Common myeloid progenitor, CD34-positive (primary cell): Measurements from ENCODE around the gene NEGR1.
A peak's percentile ranks its signal among the peaks of the same experiment; 100 is the strongest.

Source experiments
- CTCF ChIA-PET: fragments of 350-600 bp; sonication (Branson Sonifier 250); formaldehyde crosslinking; loops from one replicate; lab custom pipeline; 2021; ENCODE audit warnings: antibody characterized with exemption; lab: Charles Lee
- POLR2A ChIA-PET: fragments of 350-600 bp; sonication (Branson Sonifier 250); formaldehyde crosslinking; loops from one replicate; lab custom pipeline; 2021; ENCODE audit warnings: antibody characterized with exemption; lab: Charles Lee
- DNase-seq, 3 donors: peaks; one replicate each; pipeline versions ENCODE4 v3.0.0 to v3.0.0-alpha.2; 2013
- H3K27ac ChIP-seq, 2 experiments: 1 replicate in 1 of 2; 2 replicates in 1 of 2; pipeline ENCODE4 v1.7.0; 2013; ENCODE audit warnings: inconsistent platforms in 2 of 2, low read length in 2 of 2, mild to moderate bottlenecking in 2 of 2, low read depth in 1 of 2, moderate library complexity in 1 of 2; ENCODE audit not compliant: severe bottlenecking in 2 of 2, insufficient read depth in 1 of 2, poor library complexity in 1 of 2
- H3K27me3 ChIP-seq, 5 experiments: replicated peaks in 2 of 5; 1 replicate in 3 of 5; 2 replicates in 2 of 5; pipeline versions ENCODE4 v1.6.1 to v1.7.0; 2013; ENCODE audit warnings: low read length in 4 of 5, mild to moderate bottlenecking in 2 of 5, moderate library complexity in 2 of 5, inconsistent platforms in 1 of 5; ENCODE audit not compliant: insufficient read depth in 5 of 5, control insufficient read depth in 4 of 5
- H3K36me3 ChIP-seq, 4 experiments: 1 replicate in 2 of 4; 2 replicates in 2 of 4; pipeline versions ENCODE4 v1.6.1 to v1.7.0; 2013; ENCODE audit warnings: low read length in 3 of 4, control low read depth in 1 of 4, mild to moderate bottlenecking in 1 of 4; ENCODE audit not compliant: control insufficient read depth in 4 of 4, insufficient read depth in 4 of 4
- H3K4me1 ChIP-seq, 4 experiments: 1 replicate in 3 of 4; 2 replicates in 1 of 4; pipeline versions ENCODE4 v1.6.1 to v1.7.1; 2013; ENCODE audit warnings: low read length in 3 of 4, mild to moderate bottlenecking in 3 of 4, control low read depth in 1 of 4, inconsistent platforms in 1 of 4, moderate library complexity in 1 of 4; ENCODE audit not compliant: control insufficient read depth in 4 of 4, insufficient read depth in 4 of 4; ENCODE audit errors: control extremely low read depth in 1 of 4
- H3K4me3 ChIP-seq, 7 experiments: 1 replicate in 4 of 7; 2 replicates in 3 of 7; pipeline versions ENCODE4 v1.5.1 to v1.7.0; 2013; ENCODE audit warnings: mild to moderate bottlenecking in 7 of 7, low read length in 6 of 7, moderate library complexity in 6 of 7, inconsistent platforms in 2 of 7, low read depth in 2 of 7, control low read depth in 1 of 7; ENCODE audit not compliant: insufficient read depth in 4 of 7, control insufficient read depth in 1 of 7; ENCODE audit errors: extremely low read depth in 1 of 7
- H3K9me3 ChIP-seq, 5 experiments: 1 replicate in 4 of 5; 2 replicates in 1 of 5; pipeline versions ENCODE4 v1.6.1 to v1.7.1; 2013; ENCODE audit warnings: low read length in 4 of 5, mild to moderate bottlenecking in 2 of 5, inconsistent platforms in 1 of 5, low read depth in 1 of 5, moderate library complexity in 1 of 5; ENCODE audit not compliant: control insufficient read depth in 4 of 5, insufficient read depth in 2 of 5; ENCODE audit errors: control extremely low read depth in 1 of 5
- WGBS: methylation state at CpG from one replicate; pipeline ENCODE4 v1.1.5; 2013; ENCODE audit not compliant: insufficient coverage; 5-methylcytosine and 5-hydroxymethylcytosine counted together

The NEGR1 gene

GRCh38 chr1:71986160-71986559 is 296.2 kb downstream of the NEGR1 start:
- H3K27me3 ChIP-seq: no peaks in the 10 kb centered on the region
- 100% methylated on average over 3 of the region's 3 CpGs for WGBS
- H3K4me3 ChIP-seq: no peak overlapping the region
- H3K9me3 ChIP-seq: no peaks in the 10 kb centered on the region
- POLR2A ChIA-PET: no interaction called here
- DNase-seq: no peak
- no peak overlapping the region for H3K27ac ChIP-seq
- H3K36me3 ChIP-seq: no peaks in the 10 kb centered on the region
- no peaks in the 10 kb centered on the region for H3K4me1 ChIP-seq
- CTCF ChIA-PET: no interaction called here

- CTCF ChIA-PET: interaction anchor here (1.0 kb wide), 1 partner anchor 11 kb away, joined by 3 read pairs; no protein-coding TSS in a partner anchor
- POLR2A ChIA-PET: no interaction called here
- peaks cover 0 to 6% (median 2%) of the 10 kb centered on the region in 4 experiments for H3K4me1 ChIP-seq
- H3K4me3 ChIP-seq: no peak overlapping the region
- no peak overlapping the region for H3K27ac ChIP-seq
- H3K9me3 ChIP-seq: no peaks in the 10 kb centered on the region
- 63% methylated on average over 1 of the region's 1 CpG for WGBS
- H3K27me3 ChIP-seq: no peaks in the 10 kb centered on the region
- DNase-seq: peak in 2 of 3 donors; percentile 20 to 35
- no peaks in the 10 kb centered on the region for H3K36me3 ChIP-seq
Measured at GRCh38 chr1:71980556-71980955, 301.8 kb downstream of the NEGR1 start.

- 100% methylated on average over 1 of the region's 1 CpG for WGBS
- Histone ChIP-seq H3K4me3 (no peak overlapping the region), H3K4me1 (peaks cover 0 to 6% (median 2%) of the 10 kb centered on the region in 4 experiments), H3K36me3 (no peaks in the 10 kb centered on the region), H3K27me3 (no peaks in the 10 kb centered on the region), H3K9me3 (no peaks in the 10 kb centered on the region), H3K27ac (no peak overlapping the region)
- peak in 2 of 3 donors; percentile 10 to 11 for DNase-seq
- ChIA-PET POLR2A (interaction anchor here (0.7 kb wide), 1 partner anchor 65 kb away, joined by 3 read pairs; no protein-coding TSS in a partner anchor), CTCF (no interaction called here)
Measured at GRCh38 chr1:71979882-71980281, 302.5 kb downstream of the NEGR1 start.

- ChIA-PET CTCF (no interaction called here), POLR2A (no interaction called here)
- Histone ChIP-seq H3K4me1 (peaks cover 0 to 7% (median 6%) of the 10 kb centered on the region in 4 experiments), H3K36me3 (peaks cover 0 to 2% (median 0%) of the 10 kb centered on the region in 4 experiments), H3K27ac (no peak overlapping the region), H3K9me3 (no peaks in the 10 kb centered on the region), H3K27me3 (no peaks in the 10 kb centered on the region), H3K4me3 (no peak overlapping the region)
- DNase-seq: peak in 2 of 3 donors; percentile 64 to 79
- no CpG with 5 or more reads among the region's 2 CpGs for WGBS
Measured at GRCh38 chr1:71967670-71968069, 314.7 kb downstream of the NEGR1 start.

- ChIA-PET POLR2A (no interaction called here), CTCF (no interaction called here)
- H3K4me3 ChIP-seq: no peak overlapping the region
- H3K36me3 ChIP-seq: no peaks in the 10 kb centered on the region
- H3K27ac ChIP-seq: no peak overlapping the region
- H3K27me3 ChIP-seq: no peaks in the 10 kb centered on the region
- peaks cover 0 to 7% (median 6%) of the 10 kb centered on the region in 4 experiments for H3K4me1 ChIP-seq
- DNase-seq: no peak
- WGBS: 96% methylated on average over 4 of the region's 6 CpGs
- H3K9me3 ChIP-seq: no peaks in the 10 kb centered on the region
Measured at GRCh38 chr1:71964188-71964587, 318.2 kb downstream of the NEGR1 start.

- POLR2A ChIA-PET: no interaction called here
- Histone ChIP-seq H3K4me3 (no peak overlapping the region), H3K27ac (no peak overlapping the region), H3K36me3 (peaks cover 0 to 2% (median 0%) of the 10 kb centered on the region in 4 experiments), H3K9me3 (peaks cover 0 to 8% (median 0%) of the 10 kb centered on the region in 5 experiments), H3K4me1 (peaks cover 0 to 2% (median 0%) of the 10 kb centered on the region in 4 experiments), H3K27me3 (no peaks in the 10 kb centered on the region)
- no CpG with 5 or more reads among the region's 2 CpGs for WGBS
- no peak for DNase-seq
- CTCF ChIA-PET: no interaction called here
Measured at GRCh38 chr1:71956613-71957285, 325.6 kb downstream of the NEGR1 start.

- WGBS: 100% methylated on average over 2 of the region's 2 CpGs
Measured at GRCh38 chr1:71950579-71950978, 331.8 kb downstream of the NEGR1 start.

More at GRCh38 chr1:71950579-71950978, 331.8 kb downstream of the NEGR1 start:
- H3K4me3 ChIP-seq: peak overlapping the region in 3 of 7 experiments; percentile 23 to 61 (median 58)
- H3K36me3 ChIP-seq: peaks cover 0 to 2% (median 0%) of the 10 kb centered on the region in 4 experiments
- H3K27me3 ChIP-seq: no peaks in the 10 kb centered on the region
- CTCF ChIA-PET: interaction anchor here (2.1 kb wide), 1 partner anchor 16 kb away, joined by 5 read pairs; no protein-coding TSS in a partner anchor
- POLR2A ChIA-PET: no interaction called here
- peaks cover 0 to 17% (median under 1%) of the 10 kb centered on the region in 4 experiments for H3K4me1 ChIP-seq
- peak in 1 of 3 donors; percentile 40 for DNase-seq
- peaks cover 0 to 8% (median 0%) of the 10 kb centered on the region in 5 experiments for H3K9me3 ChIP-seq
- H3K27ac ChIP-seq: peak overlapping the region in 1 of 2 experiments; percentile 36
